Trophoblast cell (in vitro differentiated cells and primary cell): ENCODE measurements around the gene IFNL4.
"Not testable (repeated sequence)": the region's sequence is repeated elsewhere in the genome, so short reads cannot be mapped to it uniquely, and the experiment has no call there.

Source experiments
- DNase-seq, 2 donors: peaks; one replicate each; pipeline ENCODE4 v3.0.0-alpha.2; 2016
- H2AFZ ChIP-seq: 2 replicates; pipeline ENCODE4 v1.6.1; 2013; ENCODE audit warnings: low read length, moderate library complexity, mild to moderate bottlenecking; ENCODE audit not compliant: insufficient read depth, poor library complexity
- H2AK5ac ChIP-seq: 2 replicates; pipeline ENCODE4 v1.6.1; 2013; ENCODE audit warnings: mild to moderate bottlenecking, low read length
- H2BK120ac ChIP-seq: 2 replicates; pipeline ENCODE4 v1.6.1; 2013; ENCODE audit warnings: low read length, mild to moderate bottlenecking, moderate library complexity; ENCODE audit not compliant: insufficient read depth, poor library complexity
- H2BK12ac ChIP-seq: 2 replicates; pipeline ENCODE4 v1.6.1; 2013; ENCODE audit warnings: mild to moderate bottlenecking, low read length, moderate library complexity
- H2BK5ac ChIP-seq: 2 replicates; pipeline ENCODE4 v1.6.1; 2013; ENCODE audit warnings: low read length, low read depth, moderate library complexity, mild to moderate bottlenecking; ENCODE audit not compliant: poor library complexity
- H3K14ac ChIP-seq: 2 replicates; pipeline ENCODE4 v1.6.1; 2013; ENCODE audit warnings: mild to moderate bottlenecking, low read length
- H3K18ac ChIP-seq: 2 replicates; pipeline ENCODE4 v1.6.1; 2013; ENCODE audit warnings: mild to moderate bottlenecking, low read length
- H3K23ac ChIP-seq: 2 replicates; pipeline ENCODE4 v1.6.1; 2013; ENCODE audit warnings: low read length
- H3K27ac ChIP-seq: 2 replicates; pipeline ENCODE4 v1.5.1; 2013; ENCODE audit warnings: low read depth, mild to moderate bottlenecking, inconsistent platforms, low read length, moderate library complexity
- H3K27me3 ChIP-seq: 2 replicates; pipeline ENCODE4 v1.6.1; 2013; ENCODE audit warnings: inconsistent platforms, mild to moderate bottlenecking, low read length, moderate library complexity; ENCODE audit not compliant: insufficient read depth
- H3K36me3 ChIP-seq, 2 experiments: 1 replicate in 1 of 2; 2 replicates in 1 of 2; pipeline ENCODE4 v1.6.1; 2013; ENCODE audit warnings: low read length in 2 of 2, mild to moderate bottlenecking in 2 of 2, moderate library complexity in 1 of 2; ENCODE audit not compliant: insufficient read depth in 2 of 2, control insufficient read depth in 1 of 2
- H3K4ac ChIP-seq: 2 replicates; pipeline ENCODE4 v1.6.1; 2013; ENCODE audit warnings: low read depth, mild to moderate bottlenecking, low read length, moderate library complexity
- H3K4me1 ChIP-seq, 2 experiments: 1 replicate in 1 of 2; 2 replicates in 1 of 2; pipeline ENCODE4 v1.6.1; 2013; ENCODE audit warnings: low read length in 2 of 2, mild to moderate bottlenecking in 2 of 2, moderate library complexity in 1 of 2; ENCODE audit not compliant: insufficient read depth in 2 of 2, control insufficient read depth in 1 of 2
- H3K4me2 ChIP-seq: 2 replicates; pipeline ENCODE4 v1.6.1; 2013; ENCODE audit warnings: inconsistent platforms, mild to moderate bottlenecking, low read length, moderate library complexity
- H3K4me3 ChIP-seq: 2 replicates; pipeline ENCODE4 v1.5.1; 2013; ENCODE audit warnings: mild to moderate bottlenecking, low read depth, low read length, inconsistent platforms
- H3K79me1 ChIP-seq: one replicate; pipeline ENCODE4 v1.6.1; 2013; ENCODE audit warnings: low read length
- H3K79me2 ChIP-seq: 2 replicates; pipeline ENCODE4 v1.6.1; 2013; ENCODE audit warnings: low read length, mild to moderate bottlenecking; ENCODE audit not compliant: control insufficient read depth, insufficient read depth, poor library complexity
- H3K9ac ChIP-seq: 2 replicates; pipeline ENCODE4 v1.6.1; 2013; ENCODE audit warnings: mild to moderate bottlenecking, low read length
- H3K9me3 ChIP-seq: 2 replicates; pipeline ENCODE4 v1.6.1; 2013; ENCODE audit warnings: low read depth, mild to moderate bottlenecking, control low read depth, inconsistent platforms, low read length; ENCODE audit not compliant: insufficient read depth
- H4K12ac ChIP-seq: 2 replicates; pipeline ENCODE4 v1.6.1; 2013; ENCODE audit warnings: low read depth, mild to moderate bottlenecking, low read length, moderate library complexity
- H4K8ac ChIP-seq: 2 replicates; pipeline ENCODE4 v1.6.1; 2013; ENCODE audit warnings: low read depth, mild to moderate bottlenecking, low read length, moderate library complexity
- H4K91ac ChIP-seq: one replicate; pipeline ENCODE4 v1.6.1; 2013; ENCODE audit warnings: low read depth, mild to moderate bottlenecking, low read length, moderate library complexity
- WGBS: extraction: QIAGEN DNeasy Blood & Tissue Kit; methylation state at CpG from one replicate; pipeline ENCODE4 v1.1.7; 2013; ENCODE audit warnings: missing lambda C conversion rate; ENCODE audit not compliant: insufficient read length, insufficient coverage; ENCODE audit errors: extremely low coverage; 5-methylcytosine and 5-hydroxymethylcytosine counted together

Gene IFNL4

GRCh38 chr19:39269369-39269768 lies 20.7 kb upstream of the IFNL4 start:
- H3K4me3 ChIP-seq, H2BK12ac ChIP-seq, H3K4me2 ChIP-seq, H3K4ac ChIP-seq, H2BK5ac ChIP-seq, H2AK5ac ChIP-seq, H3K9ac ChIP-seq, H4K12ac ChIP-seq, H2BK120ac ChIP-seq, H3K27ac ChIP-seq, H3K36me3 ChIP-seq, H3K79me2 ChIP-seq, H4K91ac ChIP-seq, H3K4me1 ChIP-seq, H3K18ac ChIP-seq, H3K23ac ChIP-seq, H2AFZ ChIP-seq, DNase-seq, H4K8ac ChIP-seq, H3K79me1 ChIP-seq, H3K9me3 ChIP-seq, H3K14ac ChIP-seq: not testable (repeated sequence)
- peaks cover 19% of the 10 kb centered on the region for H3K27me3 ChIP-seq
- WGBS, result no CpG with 5 or more reads among the region's 10 CpGs

DNA sequence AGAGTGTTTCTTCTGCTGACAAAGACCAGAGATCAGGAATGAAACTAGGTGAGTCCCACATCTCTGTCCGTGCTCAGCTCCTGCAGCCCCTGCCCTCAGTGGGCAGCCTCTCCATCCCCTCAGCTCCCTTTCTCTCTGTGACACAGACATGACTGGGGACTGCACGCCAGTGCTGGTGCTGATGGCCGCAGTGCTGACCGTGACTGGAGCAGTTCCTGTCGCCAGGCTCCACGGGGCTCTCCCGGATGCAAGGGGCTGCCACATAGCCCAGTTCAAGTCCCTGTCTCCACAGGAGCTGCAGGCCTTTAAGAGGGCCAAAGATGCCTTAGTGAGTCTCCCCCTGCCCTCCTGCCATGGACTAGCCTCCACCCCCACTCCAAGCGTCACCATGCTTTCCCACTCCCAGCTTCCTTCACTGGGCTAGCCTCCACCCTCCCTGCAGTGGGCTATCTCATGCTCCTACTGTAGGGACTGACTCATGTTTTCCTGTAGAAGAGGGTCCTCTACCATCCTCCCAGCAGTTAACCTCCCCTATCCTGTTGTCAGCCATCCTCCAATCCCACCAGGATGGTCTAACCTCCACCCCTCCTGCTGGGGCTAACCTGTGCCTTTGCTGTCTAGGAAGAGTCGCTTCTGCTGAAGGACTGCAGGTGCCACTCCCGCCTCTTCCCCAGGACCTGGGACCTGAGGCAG lies 20.0 kb upstream of the IFNL4 start:
- H3K79me1 ChIP-seq, H4K12ac ChIP-seq, H3K79me2 ChIP-seq, H3K4me2 ChIP-seq, DNase-seq, H4K8ac ChIP-seq, H2BK120ac ChIP-seq, H3K27ac ChIP-seq, H2BK5ac ChIP-seq, H3K4ac ChIP-seq, H4K91ac ChIP-seq, H3K4me3 ChIP-seq, H3K23ac ChIP-seq, H3K18ac ChIP-seq, H3K9ac ChIP-seq, H3K14ac ChIP-seq, H2BK12ac ChIP-seq, H3K4me1 ChIP-seq, H3K9me3 ChIP-seq, H3K36me3 ChIP-seq, H2AFZ ChIP-seq, H2AK5ac ChIP-seq: not testable (repeated sequence)
- peaks cover 26% of the 10 kb centered on the region for H3K27me3 ChIP-seq
- WGBS, result no CpG with 5 or more reads among the region's 10 CpGs

DNA sequence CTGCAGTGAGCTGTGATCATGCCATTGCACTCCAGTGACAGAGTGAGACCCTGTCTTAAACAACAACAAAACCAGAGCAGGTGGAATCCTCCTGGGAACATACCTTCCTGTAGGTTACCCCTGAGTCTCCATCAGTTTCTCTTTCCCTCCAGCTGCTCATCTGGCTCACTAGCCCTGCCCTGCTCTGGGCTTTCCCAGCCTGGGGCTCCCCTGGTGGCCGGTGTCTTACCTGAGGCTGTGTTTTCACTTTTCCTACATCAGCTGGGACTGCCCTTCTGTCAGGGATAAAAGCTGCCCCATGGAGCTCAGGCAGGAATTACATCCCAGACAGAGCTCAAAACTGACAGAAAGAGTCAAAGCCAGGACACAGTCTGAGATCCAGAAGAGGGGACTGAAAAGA lies 19.4 kb upstream of the IFNL4 start, which contains the start of gene IFNL2:
Gene IFNL2, plus strand, starts transcription at position 312 of the 400 bp plus-strand sequence. CDS start 173 bp downstream, outside the sequence.
- WGBS, result no CpG with 5 or more reads among the region's 1 CpG
- not testable (repeated sequence) for H3K4me2 ChIP-seq, H3K18ac ChIP-seq, H2BK12ac ChIP-seq, H3K4me1 ChIP-seq, H4K8ac ChIP-seq, H2BK5ac ChIP-seq, H2AK5ac ChIP-seq, H3K14ac ChIP-seq, H2AFZ ChIP-seq, H4K12ac ChIP-seq, H3K27ac ChIP-seq, H3K23ac ChIP-seq, H3K79me2 ChIP-seq, H2BK120ac ChIP-seq, H3K79me1 ChIP-seq, DNase-seq, H3K4me3 ChIP-seq, H4K91ac ChIP-seq, H3K36me3 ChIP-seq, H3K9me3 ChIP-seq, H3K9ac ChIP-seq, H3K4ac ChIP-seq
- peaks cover 28% of the 10 kb centered on the region for H3K27me3 ChIP-seq

DNA sequence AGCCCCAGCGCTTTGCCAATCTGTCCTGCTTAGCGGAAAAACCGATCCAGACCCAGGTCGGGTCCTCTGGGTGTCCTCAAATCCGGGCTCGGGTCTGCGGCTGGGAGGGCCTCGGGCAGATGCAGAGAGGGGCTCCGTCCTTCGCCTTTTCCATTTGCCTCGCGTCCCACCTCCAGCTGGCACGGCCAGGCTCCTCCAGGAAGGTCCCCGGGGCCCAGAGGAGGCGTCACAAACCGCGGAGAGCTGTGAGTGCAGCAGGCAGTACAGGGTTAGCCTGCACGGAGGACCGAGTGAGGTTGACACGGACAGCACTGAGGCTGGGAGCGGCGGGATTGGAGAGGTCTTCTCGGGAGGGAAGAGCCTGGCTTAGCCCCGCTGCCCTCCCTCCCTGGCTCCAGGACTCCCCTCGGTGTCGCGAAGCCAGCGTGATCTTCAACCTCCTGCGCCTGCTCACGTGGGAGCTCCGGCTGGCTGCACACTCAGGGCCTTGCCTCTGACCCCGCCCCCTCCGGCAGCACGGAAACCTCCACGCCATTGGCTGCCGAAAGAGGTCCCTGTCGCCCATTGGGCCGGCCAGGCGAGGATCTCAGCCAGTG lies 16.8 kb upstream of the IFNL4 start:
- H3K14ac ChIP-seq, result no peak overlapping the region
- no peak overlapping the region for H2AFZ ChIP-seq
- H3K23ac ChIP-seq, result no peak overlapping the region
- H3K4me2 ChIP-seq, result peak overlapping the region; percentile 29
- H3K4me1 ChIP-seq, result peaks cover 0 to 12% of the 10 kb centered on the region in 2 experiments
- H2BK5ac ChIP-seq, result no peak overlapping the region
- no peak overlapping the region for H3K4ac ChIP-seq
- H3K4me3 ChIP-seq, result no peak overlapping the region
- H3K18ac ChIP-seq, result no peak overlapping the region
- no peaks in the 10 kb centered on the region for H3K79me2 ChIP-seq
- no peak overlapping the region for H3K9ac ChIP-seq
- H4K8ac ChIP-seq, result no peak overlapping the region
- H3K79me1 ChIP-seq, result no peaks in the 10 kb centered on the region
- H4K12ac ChIP-seq, result no peak overlapping the region
- H2BK12ac ChIP-seq, result no peak overlapping the region
- H4K91ac ChIP-seq, result no peak overlapping the region
- WGBS, result no CpG with 5 or more reads among the region's 39 CpGs
- H3K27ac ChIP-seq, result no peak overlapping the region
- H3K9me3 ChIP-seq, result peaks cover 9% of the 10 kb centered on the region
- H2BK120ac ChIP-seq, result no peak overlapping the region
- no peaks in the 10 kb centered on the region for H3K36me3 ChIP-seq
- peaks cover 28% of the 10 kb centered on the region for H3K27me3 ChIP-seq
- no peak for DNase-seq
- no peak overlapping the region for H2AK5ac ChIP-seq
